Middle frontal gyrus (tissue), 1 donor: ENCODE measurements around the gene DAW1.
"Not testable (repeated sequence)": the region's sequence is repeated elsewhere in the genome, so short reads cannot be mapped to it uniquely, and the experiment has no call there.

ENCODE experiments used
- DNase-seq: peaks from one replicate; pipeline ENCODE4 v3.0.0-alpha.2; 2015; ENCODE audit warnings: low spot score; ENCODE audit errors: extremely low spot score

The DAW1 gene

DNA sequence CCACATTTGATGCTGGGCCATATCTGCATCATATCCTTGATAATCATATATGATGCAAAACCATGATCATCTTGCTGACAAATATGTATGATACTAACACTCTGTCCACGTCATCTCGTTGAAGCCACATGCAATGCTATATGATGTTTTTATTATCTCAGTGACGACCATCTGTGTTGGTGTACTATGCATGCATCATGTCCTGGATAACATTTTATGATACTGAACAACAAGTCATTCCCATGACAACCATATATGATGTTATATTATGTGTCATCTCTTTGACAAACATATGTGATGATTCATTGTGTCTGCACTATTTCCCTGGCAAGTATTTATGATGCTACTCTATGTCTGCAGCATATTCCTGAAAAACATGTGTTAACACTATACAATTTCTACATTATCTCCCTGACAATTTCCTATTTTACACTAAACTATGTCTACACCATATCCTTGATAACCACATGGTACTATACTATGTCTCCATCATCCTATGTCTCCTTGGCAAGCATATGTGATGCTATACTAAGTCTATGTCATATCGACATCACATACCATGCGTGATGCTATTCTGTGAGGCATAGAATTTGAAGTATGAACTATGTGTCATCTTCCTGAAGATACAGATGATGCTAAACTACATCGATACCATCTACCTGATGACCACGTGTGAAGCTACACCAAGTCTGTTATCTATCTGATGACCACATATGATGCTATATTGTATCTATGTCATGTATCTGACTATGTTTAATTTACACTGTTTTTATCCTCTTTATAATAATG, 37.0 kb downstream of the DAW1 start:
- DNase-seq = no peak

DNA sequence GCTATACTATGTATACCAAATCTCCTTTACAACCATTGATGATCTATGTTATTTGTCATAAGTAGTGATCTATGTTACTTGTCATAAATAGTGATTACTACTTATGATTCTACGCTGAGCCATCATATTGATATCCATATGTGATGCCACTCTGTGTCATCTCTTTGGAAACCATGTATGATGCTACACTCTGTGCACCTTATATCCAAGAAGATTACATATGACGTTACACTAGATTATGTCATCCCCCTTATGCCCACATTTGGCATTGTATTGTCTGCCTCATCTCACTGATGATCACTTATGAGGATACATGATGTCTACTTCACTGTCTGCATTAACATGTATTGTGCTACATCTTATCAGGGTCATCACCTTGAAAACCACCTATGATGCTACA, 42.9 kb downstream of the DAW1 start:
- DNase-seq = no peak

DNA sequence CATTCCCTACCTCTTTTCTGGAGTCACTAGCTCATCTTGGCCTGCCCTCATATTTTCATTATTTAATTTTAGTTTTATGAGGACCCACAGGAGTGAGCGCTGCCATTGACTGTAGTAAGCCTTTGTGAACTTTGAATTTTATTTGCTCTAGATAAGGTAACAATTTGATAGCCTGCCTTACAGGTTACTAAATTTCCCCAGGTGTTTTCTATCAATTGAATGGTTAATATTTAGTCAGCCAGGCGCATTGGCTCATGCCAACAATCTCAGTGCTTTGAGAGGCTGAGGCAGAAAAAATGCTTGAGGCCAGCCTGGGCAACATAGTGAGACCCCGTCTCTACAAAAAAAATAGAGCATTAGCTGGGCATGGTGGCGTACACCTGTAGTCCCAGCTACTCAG, 50.2 kb downstream of the DAW1 start:
- DNase-seq = no peak

DNA sequence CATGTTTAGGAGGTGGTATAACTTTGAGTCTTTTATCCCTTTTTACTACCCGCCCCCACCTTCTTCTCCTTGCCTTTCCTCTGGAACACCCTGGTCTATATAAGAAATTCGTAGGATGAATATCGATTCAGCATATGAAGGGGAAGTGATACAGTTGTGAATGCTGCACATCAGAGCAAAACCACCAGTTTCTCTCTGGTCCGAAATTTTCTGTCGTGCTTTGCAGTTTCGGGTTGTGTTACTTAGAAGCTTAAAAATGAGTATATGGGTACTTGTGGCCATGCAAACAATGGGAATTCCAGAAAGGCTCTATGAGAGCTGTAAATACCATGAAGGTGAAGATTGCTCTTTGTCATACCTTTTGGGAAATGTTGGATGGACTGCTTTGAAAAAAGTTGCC, 60.6 kb downstream of the DAW1 start:
- no peak for DNase-seq

DNA sequence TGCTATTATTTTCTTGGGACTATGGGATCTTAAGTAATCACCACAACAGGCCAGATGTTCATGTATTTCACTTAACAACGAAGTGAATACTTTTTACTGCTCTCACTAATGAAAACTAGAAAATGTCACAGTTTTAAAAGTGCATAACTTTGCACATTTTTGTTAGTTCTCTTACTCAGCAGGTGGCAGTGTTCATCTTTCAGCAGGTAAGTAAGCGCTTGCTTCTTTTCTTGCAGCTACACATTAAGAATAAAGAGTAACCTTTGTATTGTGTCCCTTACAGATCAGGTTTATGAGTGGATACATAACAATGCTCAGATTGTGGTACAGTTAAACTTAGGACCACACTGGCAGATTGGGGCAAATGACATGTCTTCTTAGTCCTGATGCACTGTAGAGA, 61.0 kb downstream of the DAW1 start:
- no peak for DNase-seq

DNA sequence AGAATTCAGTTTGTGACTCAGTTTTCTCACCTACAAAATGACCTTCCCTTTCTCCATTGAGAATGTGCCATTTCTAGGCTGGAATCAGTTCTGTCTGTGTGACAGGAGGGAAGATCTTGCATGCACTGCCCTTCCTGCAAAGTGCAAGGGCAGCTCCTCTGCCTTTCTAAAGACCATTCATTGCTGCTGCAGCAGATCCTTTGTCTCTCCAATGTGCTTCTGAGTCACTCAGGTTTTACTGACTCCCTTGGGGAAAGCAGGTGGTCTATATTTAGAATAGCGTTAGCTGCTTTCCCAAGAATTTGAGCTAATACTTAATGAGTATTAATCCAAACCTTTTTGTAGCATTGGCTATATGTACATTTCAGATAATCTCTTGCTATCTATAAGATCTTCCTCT, 62.5 kb downstream of the DAW1 start:
- no peak for DNase-seq

DNA sequence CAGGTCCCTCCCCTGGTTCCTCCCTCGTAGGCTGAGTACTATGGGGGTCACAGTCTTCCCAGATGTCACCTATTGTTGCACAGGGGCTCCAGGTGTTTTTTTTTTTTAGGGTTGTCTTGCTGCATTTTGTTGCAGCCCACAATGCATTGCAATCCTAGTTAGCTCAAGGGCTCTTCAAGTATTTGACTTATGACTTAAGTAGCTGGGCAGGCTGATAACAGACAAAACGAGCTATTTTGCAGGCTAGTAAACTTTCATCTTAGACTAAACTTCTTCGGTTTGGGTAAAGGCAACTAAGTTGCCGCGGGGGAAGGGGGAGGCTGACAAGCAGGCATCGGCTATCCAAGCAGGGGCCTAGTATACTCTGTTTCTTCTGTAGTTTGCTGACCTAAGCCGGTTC, 64.8 kb downstream of the DAW1 start:
- DNase-seq = not testable (repeated sequence)

DNA sequence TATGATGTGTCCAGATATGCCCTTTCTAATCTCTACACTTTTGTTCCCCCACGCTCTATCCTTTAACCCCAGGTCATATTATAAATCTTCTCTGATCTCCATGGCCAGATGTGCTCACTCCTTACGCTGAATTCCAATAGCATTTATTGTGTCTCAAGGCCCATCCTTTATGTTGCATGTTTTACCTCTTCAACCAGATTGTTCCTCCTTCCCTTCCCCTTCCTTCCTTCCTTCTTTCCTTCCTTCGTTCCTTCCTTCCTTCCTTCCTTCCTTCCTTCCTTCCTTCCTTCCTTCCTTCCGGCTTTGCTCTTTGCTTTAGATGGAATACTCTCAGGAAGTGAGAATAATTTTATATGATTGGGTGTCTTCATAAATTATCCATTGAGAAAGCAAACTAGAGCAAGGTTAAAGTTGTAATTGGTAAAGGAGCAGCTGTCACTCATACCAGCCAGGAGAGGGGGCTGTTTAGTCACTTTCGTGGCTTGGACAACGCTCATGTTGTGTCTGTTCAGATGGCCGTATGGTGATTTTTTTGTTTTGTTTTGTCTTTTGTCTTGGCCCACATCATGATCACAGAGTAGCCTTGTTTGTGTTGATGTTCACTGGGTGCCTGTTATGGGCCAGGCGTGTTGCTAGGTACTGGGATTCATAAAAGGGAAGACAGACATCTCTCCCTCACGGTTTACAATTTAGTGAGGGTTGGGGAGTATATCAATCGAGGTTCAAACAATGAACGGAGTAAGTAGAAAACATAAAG, 68.0 kb downstream of the DAW1 start:
- peak; percentile 12 for DNase-seq

DNA sequence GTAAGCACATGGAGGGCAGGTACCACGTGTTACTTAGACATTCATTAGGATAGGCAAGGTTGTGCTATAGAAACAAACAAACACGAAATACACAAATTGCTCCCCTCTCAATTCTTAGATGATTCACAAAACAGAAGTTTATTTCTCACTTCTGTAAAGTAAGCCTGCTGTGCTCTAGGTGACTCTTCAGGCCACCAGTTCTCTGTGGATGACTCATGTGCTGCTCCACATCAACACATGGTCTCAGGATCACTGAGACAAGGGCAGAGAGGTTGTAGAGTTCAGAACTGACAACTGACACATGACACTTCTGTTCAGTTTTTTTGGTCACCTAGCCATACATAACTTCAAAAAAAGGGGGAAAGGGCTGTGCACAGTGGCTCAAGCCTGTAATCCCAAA, 70.6 kb downstream of the DAW1 start:
- no peak for DNase-seq

DNA sequence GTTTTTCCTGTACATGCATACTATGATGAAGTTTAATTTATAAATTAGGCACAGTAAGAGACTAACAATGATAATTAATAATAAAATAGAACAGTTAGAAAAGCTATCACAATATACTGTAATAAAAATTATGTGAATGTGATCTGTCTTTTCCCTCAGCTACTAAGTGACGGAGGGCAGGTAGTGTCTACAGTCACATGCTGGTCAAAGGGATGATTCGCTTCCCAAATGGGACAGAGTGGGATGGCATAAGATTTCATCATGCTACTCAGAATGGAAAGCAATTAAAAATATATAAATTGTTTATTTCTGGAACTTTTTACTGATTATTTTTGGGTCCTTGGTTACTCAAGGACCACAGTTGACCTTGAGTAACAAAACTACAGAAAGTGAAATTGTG, 71.5 kb downstream of the DAW1 start:
- no peak for DNase-seq

DNA sequence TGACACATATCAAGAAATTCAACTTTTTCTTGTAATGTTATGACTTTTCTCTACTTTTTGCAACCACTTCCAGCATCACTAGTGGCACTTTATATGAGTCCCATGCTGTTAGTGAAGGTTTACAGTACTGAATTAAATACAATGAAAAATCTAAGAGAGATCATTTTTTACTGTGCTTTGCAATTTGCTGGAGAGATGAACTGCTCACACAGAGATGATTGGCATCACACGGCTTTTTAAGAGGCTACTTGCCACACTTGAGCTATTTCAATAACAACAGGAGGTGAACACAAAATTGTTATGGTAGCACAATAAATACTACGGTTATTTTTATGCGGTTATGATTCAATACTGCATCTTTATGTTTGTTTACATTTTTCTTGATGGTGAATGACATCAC, 88.9 kb downstream of the DAW1 start:
- DNase-seq = no peak

DNA sequence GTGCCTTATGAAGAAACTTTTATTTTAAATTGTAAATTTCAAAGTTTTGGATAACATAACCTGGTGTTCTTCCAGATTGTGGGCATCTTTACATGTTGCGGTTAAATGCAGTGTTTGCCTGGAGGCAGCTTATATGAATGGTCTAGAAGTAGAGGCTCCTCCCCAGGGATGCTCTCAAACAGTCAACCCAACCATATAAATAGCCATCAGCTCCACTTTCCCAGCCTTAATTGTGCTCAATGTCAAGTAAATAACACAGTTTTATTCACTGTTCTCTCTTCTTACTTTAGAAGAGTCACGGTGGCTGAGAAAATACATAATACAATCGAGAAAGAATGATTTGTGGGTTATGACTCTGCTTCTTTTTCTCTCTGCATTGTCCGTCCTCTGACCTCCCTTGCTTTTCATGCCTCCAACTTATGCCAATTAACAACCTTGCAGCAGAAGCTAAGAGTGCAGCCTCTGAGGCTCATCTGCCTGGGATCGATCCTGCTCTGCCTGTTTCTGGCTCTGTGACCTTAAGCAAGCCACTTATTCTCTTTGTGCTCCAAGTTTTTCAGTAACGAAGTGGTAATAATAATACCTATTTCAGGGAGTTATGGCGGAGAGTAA, 100.3 kb downstream of the DAW1 start:
- no peak for DNase-seq

DNA sequence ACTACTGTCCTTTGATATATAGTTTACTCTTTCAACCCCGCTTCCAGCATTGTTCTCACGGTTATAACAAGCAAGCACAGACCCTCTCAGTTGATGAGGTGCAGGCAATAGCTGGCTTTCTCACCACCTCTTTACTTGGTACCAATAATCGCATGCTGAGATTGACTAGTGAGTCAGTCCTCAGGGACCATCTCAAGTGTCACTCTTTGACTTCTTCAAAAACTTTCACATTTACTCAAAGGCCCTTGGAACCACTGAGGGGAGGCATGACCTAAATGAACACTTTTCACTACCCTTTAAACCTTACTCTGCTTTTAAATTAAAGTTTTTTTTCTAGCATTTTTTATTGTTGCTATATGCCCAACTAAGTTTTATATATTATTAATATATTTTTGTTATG, 101.8 kb downstream of the DAW1 start:
- DNase-seq = no peak
